Parathyroid adenoma (tissue), 2 donors: Measurements from ENCODE around the gene MACF1.
A peak's percentile ranks its signal among the peaks of the same experiment; 100 is the strongest.

Source experiments
- H2AFZ ChIP-seq: fragments of 300-600 bp; sonication (generic); one replicate; pipeline ENCODE4 v1.7.0; 2017; ENCODE audit warnings: antibody characterized with exemption, mild to moderate bottlenecking
- H3K27ac ChIP-seq: fragments of 300-600 bp; sonication (generic); one replicate; pipeline ENCODE4 v1.7.0; 2017
- H3K27me3 ChIP-seq: fragments of 300-600 bp; sonication (generic); one replicate; pipeline ENCODE4 v1.7.0; 2017; ENCODE audit warnings: low read length; ENCODE audit not compliant: control insufficient read depth, insufficient read depth
- H3K36me3 ChIP-seq: fragments of 300-600 bp; sonication (generic); one replicate; pipeline ENCODE4 v1.7.0; 2017; ENCODE audit warnings: low read length; ENCODE audit not compliant: control insufficient read depth, insufficient read depth
- H3K4me1 ChIP-seq: fragments of 300-600 bp; sonication (generic); one replicate; pipeline ENCODE4 v1.7.0; 2017; ENCODE audit warnings: control low read depth
- H3K4me2 ChIP-seq: fragments of 300-600 bp; sonication (generic); one replicate; pipeline ENCODE4 v1.7.0; 2017; ENCODE audit warnings: low read length
- H3K4me3 ChIP-seq: fragments of 300-600 bp; sonication (generic); one replicate; pipeline ENCODE4 v1.7.0; 2017; ENCODE audit warnings: low read depth, low read length
- H3K79me2 ChIP-seq: fragments of 300-600 bp; sonication (generic); one replicate; pipeline ENCODE4 v1.7.0; 2017; ENCODE audit warnings: control low read depth
- H3K9ac ChIP-seq: fragments of 300-600 bp; sonication (generic); one replicate; pipeline ENCODE4 v1.7.0; 2017; ENCODE audit warnings: mild to moderate bottlenecking
- H3K9me3 ChIP-seq: fragments of 300-600 bp; sonication (generic); one replicate; pipeline ENCODE4 v1.7.0; 2017; ENCODE audit warnings: low read length; ENCODE audit not compliant: control insufficient read depth
- CTCF ChIP-seq: fragments of 300-600 bp; sonication (generic); IDR thresholded peaks from one replicate; pipeline ENCODE4 v1.7.0; 2017; ENCODE audit warnings: antibody characterized with exemption, mild to moderate bottlenecking
- donor health status: primary hyperparathyroidism.

The MACF1 gene

GRCh38 chr1:39401106-39401505, 196.6 kb downstream of the MACF1 start:
- no peak for TF ChIP-seq CTCF
- Histone ChIP-seq H3K27ac (no peak overlapping the region), H2AFZ (no peak overlapping the region)

GRCh38 chr1:39404876-39405275, 200.4 kb downstream of the MACF1 start:
- Histone ChIP-seq H3K4me2 (no peak overlapping the region), H3K9ac (no peak overlapping the region), H3K4me1 (peaks cover 19% of the 10 kb centered on the region), H3K79me2 (peaks cover 15% of the 10 kb centered on the region), H2AFZ (no peak overlapping the region), H3K27me3 (no peaks in the 10 kb centered on the region), H3K36me3 (no peaks in the 10 kb centered on the region), H3K4me3 (no peak overlapping the region), H3K27ac (no peak overlapping the region), H3K9me3 (no peaks in the 10 kb centered on the region)
- TF ChIP-seq CTCF = no peak

More at GRCh38 chr1:39401106-39401505, 196.6 kb downstream of the MACF1 start:
- Histone ChIP-seq H3K9me3 (no peaks in the 10 kb centered on the region), H3K9ac (no peak overlapping the region), H3K4me1 (peaks cover 9% of the 10 kb centered on the region), H3K79me2 (peaks cover 31% of the 10 kb centered on the region), H3K4me3 (no peak overlapping the region), H3K4me2 (no peak overlapping the region), H3K27me3 (no peaks in the 10 kb centered on the region), H3K36me3 (no peaks in the 10 kb centered on the region)

- TF ChIP-seq CTCF = no peak
- Histone ChIP-seq H3K9me3 (no peaks in the 10 kb centered on the region), H3K79me2 (peaks cover 15% of the 10 kb centered on the region), H3K4me3 (no peak overlapping the region), H3K36me3 (no peaks in the 10 kb centered on the region), H3K9ac (no peak overlapping the region), H3K27ac (no peak overlapping the region), H3K27me3 (no peaks in the 10 kb centered on the region), H2AFZ (no peak overlapping the region), H3K4me1 (peaks cover 19% of the 10 kb centered on the region), H3K4me2 (no peak overlapping the region)
Observed at GRCh38 chr1:39405358-39405757, 200.9 kb downstream of the MACF1 start.

GRCh38 chr1:39406533-39407450, 202.3 kb downstream of the MACF1 start:
- Histone ChIP-seq H3K36me3 (no peaks in the 10 kb centered on the region), H3K27ac (no peak overlapping the region), H3K9ac (no peak overlapping the region), H3K4me1 (peaks cover 22% of the 10 kb centered on the region), H2AFZ (no peak overlapping the region), H3K9me3 (no peaks in the 10 kb centered on the region), H3K79me2 (peaks cover 8% of the 10 kb centered on the region), H3K4me2 (no peak overlapping the region), H3K27me3 (no peaks in the 10 kb centered on the region), H3K4me3 (no peak overlapping the region)
- TF ChIP-seq CTCF = no peak

GRCh38 chr1:39407510-39407895, 203.0 kb downstream of the MACF1 start:
- no peak overlapping the region for H3K9ac ChIP-seq
- H3K4me2 ChIP-seq = peak overlapping the region; percentile 87
- TF ChIP-seq CTCF = no peak
- peaks cover 7% of the 10 kb centered on the region for H3K79me2 ChIP-seq
- H3K27me3 ChIP-seq = no peaks in the 10 kb centered on the region
- H2AFZ ChIP-seq = no peak overlapping the region
- H3K4me3 ChIP-seq = no peak overlapping the region
- H3K4me1 ChIP-seq = peaks cover 22% of the 10 kb centered on the region
- no peaks in the 10 kb centered on the region for H3K9me3 ChIP-seq
- H3K27ac ChIP-seq = peak overlapping the region; percentile 87
- no peaks in the 10 kb centered on the region for H3K36me3 ChIP-seq
